K562 (cell line): ENCODE results near the gene NARF. TPM values are rescaled to one million over a fixed set of nuclear protein-coding genes. Genes with fewer than 3 reads are reported as not detected.

Experiments
- DACH1 ChIP-seq: fragments of 450-650 bp; IDR thresholded peaks from 2 replicates; pipeline ENCODE4 v1.6.1; 2018; ENCODE audit not compliant: partially characterized antibody
- ESRRA ChIP-seq: fragments of 450-650 bp; IDR thresholded peaks from 2 replicates; pipeline ENCODE4 v1.6.1; 2014; ENCODE audit warnings: low read depth, mild to moderate bottlenecking, moderate library complexity, borderline replicate concordance
- FOXP1 ChIP-seq: sonication (generic); formaldehyde crosslinking; IDR thresholded peaks from 2 replicates; pipeline ENCODE4 v1.8.0; 2022; ENCODE audit warnings: mild to moderate bottlenecking, missing genetic modification reagents
- KDM4B ChIP-seq, 2 experiments: fragments of 450-650 bp in 1 of 2; sonication (generic) in 1 of 2; IDR thresholded peaks; 2 replicates each; pipeline ENCODE4 v1.6.1; 2016 to 2017; ENCODE audit warnings: borderline replicate concordance in 2 of 2, antibody characterized with exemption in 1 of 2, low read depth in 1 of 2, mild to moderate bottlenecking in 1 of 2
- SNIP1 ChIP-seq: fragments of 450-650 bp; IDR thresholded peaks from 2 replicates; pipeline ENCODE4 v1.7.1; 2017; ENCODE audit warnings: low read depth, mild to moderate bottlenecking
- THAP7 ChIP-seq: fragments of 250-450 bp; sonication (Bioruptor Pico); IDR thresholded peaks from 2 replicates; pipeline ENCODE4 v1.5.0; 2021
- WHSC1 ChIP-seq: IDR thresholded peaks from one replicate; pipeline ENCODE4 v1.6.1; 2012; ENCODE audit warnings: low read length, control low read depth, inconsistent platforms
- ZNF165 ChIP-seq: fragments of 250-450 bp; sonication (Bioruptor Pico); IDR thresholded peaks from 2 replicates; pipeline ENCODE4 v1.4.0; 2020; ENCODE audit warnings: borderline replicate concordance
- ZNF280A ChIP-seq: fragments of 450-650 bp; IDR thresholded peaks from 2 replicates; pipeline ENCODE4 v1.6.1; 2018; ENCODE audit warnings: mild to moderate bottlenecking, low read depth; ENCODE audit not compliant: partially characterized antibody
- ZNF318 ChIP-seq, 2 experiments: fragments of 450-650 bp; IDR thresholded peaks; 2 replicates each; pipeline ENCODE4 v1.6.1; 2016; ENCODE audit warnings: mild to moderate bottlenecking in 2 of 2, borderline replicate concordance in 1 of 2, low read depth in 1 of 2, moderate library complexity in 1 of 2
- ZNF764 ChIP-seq: fragments of 250-450 bp; sonication (Bioruptor Pico); IDR thresholded peaks from 2 replicates; pipeline ENCODE4 v1.4.0; 2020; ENCODE audit warnings: low read depth, mild to moderate bottlenecking, moderate library complexity
- polyA plus RNA-seq, 8 experiments: library from polyadenylated mRNA; depleted of rRNA in 4 of 8; stranded (reverse) in 5 of 8; unstranded in 3 of 8; fragments of >200 nt; fragmentation: Nextera tagmentation in 2 of 8; fragmentation: Illumina TruSeq in 1 of 8; extraction: Ambion mirVana in 2 of 8; extraction: Trizol in 1 of 8; gene quantifications; 2 replicates each; pipeline versions ENCODE4 v1.2.1 to v1.2.3, GENCODE V29; 2011 to 2014; ENCODE audit warnings: inconsistent platforms in 1 of 8, missing spikeins in 1 of 8
- total RNA-seq, 7 experiments: library from RNA; depleted of rRNA in 6 of 7; stranded (reverse); fragments of >200 nt in 6 of 7; fragmentation: Illumina TruSeq in 2 of 7; extraction: Trizol in 2 of 7; gene quantifications; 2 replicates each; pipeline versions ENCODE4 v1.2.1 to v1.2.3, GENCODE V29; 2011 to 2021; ENCODE audit warnings: low replicate concordance in 1 of 7

NARF gene
- total and polyA plus RNA-seq, 9 of the 15 experiments (the other 6 are each of a cell fraction or from before 2014, with no cell fraction given) = 60.4 to 423 (median 132) TPM

- peak in 1 of 2 experiments; percentile 60; a peak in 1 of 4 replicates for TF ChIP-seq ZNF318 (IDR thresholded peaks at IDR 0.05; ENCODE audit: borderline replicate concordance in 1 of 2, low read depth in 1 of 2)
- TF ChIP-seq DACH1 = no peak
- TF ChIP-seq ZNF280A = no peak
- TF ChIP-seq THAP7 (CRISPR knock-in tag) = no peak
- peak; percentile 84; the same call in 1 of the 2 replicates for TF ChIP-seq FOXP1
- no peak for TF ChIP-seq KDM4B (IDR thresholded peaks at IDR 0.05; ENCODE audit: borderline replicate concordance in 2 of 2, low read depth in 1 of 2)
- TF ChIP-seq WHSC1 = no peak
- TF ChIP-seq ESRRA = peak; percentile 89
- TF ChIP-seq SNIP1 = no peak
- TF ChIP-seq ZNF764 = no peak
- no peak for TF ChIP-seq ZNF165 (CRISPR knock-in tag)
Observed at GRCh38 chr17:82518826-82519810, 60.6 kb downstream of the NARF start, which contains the start of gene FOXK2 (continued).
